ENCODE measurements around the gene KSR2.
A peak's percentile ranks its signal among the peaks of the same experiment; 100 is the strongest.
"Not testable (repeated sequence)": the region's sequence is repeated elsewhere in the genome, so short reads cannot be mapped to it uniquely, and the experiment has no call there.

Gene KSR2

DNA sequence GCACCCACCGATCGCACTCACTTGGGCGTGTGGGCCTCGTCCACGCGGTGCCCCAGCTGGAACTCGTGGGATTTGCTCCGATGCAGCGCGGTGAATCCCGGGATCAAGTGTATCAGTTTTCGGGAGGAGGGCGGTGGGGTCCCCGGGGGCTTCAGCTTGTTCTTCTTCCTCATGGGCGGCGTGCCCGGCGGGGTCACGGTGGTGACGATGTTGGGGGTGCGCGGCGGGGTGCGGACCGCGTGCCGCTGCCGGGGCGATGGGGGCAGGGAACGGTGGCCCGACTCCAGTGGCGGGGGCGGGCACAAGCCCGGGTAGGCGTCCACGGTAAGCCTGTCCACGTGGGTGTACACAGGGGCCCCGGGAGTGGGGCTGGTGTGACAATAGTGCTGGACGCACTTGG lies 207.8 kb downstream of the KSR2 start:
- Mint-ChIP-seq H3K36me3 (no peaks in the 10 kb centered on the region), H3K9me3 (peaks cover 8% of the 10 kb centered on the region), H3K27ac (no peak overlapping the region), H3K4me1 (no peaks in the 10 kb centered on the region), H3K4me3 (no peak overlapping the region), H3K27me3 (no peaks in the 10 kb centered on the region)
- peak; percentile 62 for ATAC-seq

DNA sequence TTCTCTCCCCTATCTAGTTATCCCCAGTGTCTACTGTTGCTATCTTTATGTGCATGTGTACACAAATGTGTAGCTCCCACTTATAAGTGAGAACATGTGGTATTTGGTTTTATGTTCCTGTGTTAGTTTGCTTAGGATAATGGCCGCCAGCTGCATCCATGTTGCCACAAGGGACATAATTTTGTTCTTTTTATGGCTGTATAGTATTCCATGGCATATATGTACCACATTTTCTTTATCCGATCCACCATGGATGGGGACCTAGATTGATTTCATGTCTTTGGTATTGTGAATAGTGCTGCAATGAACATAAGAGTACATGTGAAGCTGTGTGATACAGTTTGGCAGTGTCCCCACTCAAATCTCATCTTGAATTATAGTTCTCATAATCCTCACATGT lies 218.1 kb downstream of the KSR2 start:
- peaks cover 10% of the 10 kb centered on the region for H3K9me3 Mint-ChIP-seq
- H3K4me3 Mint-ChIP-seq, result no peak overlapping the region
- no peak overlapping the region for H3K27ac Mint-ChIP-seq
- no peaks in the 10 kb centered on the region for H3K4me1 Mint-ChIP-seq
- no peaks in the 10 kb centered on the region for H3K36me3 Mint-ChIP-seq
- ATAC-seq, result no peak
- H3K27me3 Mint-ChIP-seq, result no peaks in the 10 kb centered on the region

- Mint-ChIP-seq H3K9me3 (peaks cover 11% of the 10 kb centered on the region), H3K36me3 (no peaks in the 10 kb centered on the region), H3K4me3 (no peak overlapping the region), H3K27me3 (no peaks in the 10 kb centered on the region), H3K4me1 (no peaks in the 10 kb centered on the region), H3K27ac (no peak overlapping the region)
- no peak for ATAC-seq
Observed at GRCh38 chr12:117749431-117749830, 219.4 kb downstream of the KSR2 start.

DNA sequence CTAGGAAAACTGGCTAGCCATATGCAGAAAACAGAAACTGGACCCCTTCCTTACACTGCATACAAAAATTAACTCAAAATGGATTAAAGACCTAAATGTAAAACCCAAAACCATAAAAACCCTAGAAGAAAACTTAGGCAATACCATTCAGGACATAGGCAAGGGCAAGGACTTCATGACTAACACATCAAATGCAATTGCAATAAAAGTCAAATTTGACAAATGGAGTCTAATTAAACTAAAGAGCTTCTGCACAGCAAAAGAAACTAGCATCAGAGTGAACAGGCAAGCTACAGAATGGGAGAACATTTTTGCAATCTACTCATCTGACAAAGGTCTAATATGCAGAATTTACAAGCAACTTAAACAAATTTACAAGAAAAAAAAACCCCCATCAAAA lies 222.4 kb downstream of the KSR2 start:
- not testable (repeated sequence) for H3K36me3 Mint-ChIP-seq, ATAC-seq, H3K4me3 Mint-ChIP-seq, H3K27me3 Mint-ChIP-seq, H3K27ac Mint-ChIP-seq, H3K4me1 Mint-ChIP-seq
- H3K9me3 Mint-ChIP-seq, result peaks cover 11% of the 10 kb centered on the region

DNA sequence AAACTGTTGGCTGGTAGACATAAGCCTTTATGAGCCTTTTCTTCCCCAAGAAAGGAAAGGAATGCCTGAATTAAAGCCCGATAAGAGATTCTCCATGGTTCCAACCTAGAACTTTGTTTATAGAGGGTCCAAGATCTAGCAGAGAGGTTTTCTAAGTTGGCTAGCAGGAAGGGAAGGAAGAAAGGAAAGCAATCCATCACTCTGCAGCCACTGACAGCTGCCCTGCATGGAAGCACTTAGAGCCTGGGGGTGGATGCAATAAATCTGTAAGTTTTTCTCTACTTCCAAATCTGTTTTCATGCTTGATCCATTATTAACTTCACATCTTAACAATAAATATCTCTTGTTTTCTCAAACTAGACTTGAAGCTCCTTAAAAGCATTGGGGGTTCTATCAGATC lies 224.4 kb downstream of the KSR2 start:
- Mint-ChIP-seq H3K9me3 (peaks cover 8% of the 10 kb centered on the region), H3K36me3 (no peaks in the 10 kb centered on the region), H3K27me3 (peaks cover 6% of the 10 kb centered on the region), H3K27ac (no peak overlapping the region), H3K4me1 (no peaks in the 10 kb centered on the region), H3K4me3 (no peak overlapping the region)
- no peak for ATAC-seq

GRCh38 chr12:117743761-117744160 lies 225.0 kb downstream of the KSR2 start:
- no peak for ATAC-seq
- Mint-ChIP-seq H3K36me3 (no peaks in the 10 kb centered on the region), H3K27me3 (peaks cover 6% of the 10 kb centered on the region)

DNA sequence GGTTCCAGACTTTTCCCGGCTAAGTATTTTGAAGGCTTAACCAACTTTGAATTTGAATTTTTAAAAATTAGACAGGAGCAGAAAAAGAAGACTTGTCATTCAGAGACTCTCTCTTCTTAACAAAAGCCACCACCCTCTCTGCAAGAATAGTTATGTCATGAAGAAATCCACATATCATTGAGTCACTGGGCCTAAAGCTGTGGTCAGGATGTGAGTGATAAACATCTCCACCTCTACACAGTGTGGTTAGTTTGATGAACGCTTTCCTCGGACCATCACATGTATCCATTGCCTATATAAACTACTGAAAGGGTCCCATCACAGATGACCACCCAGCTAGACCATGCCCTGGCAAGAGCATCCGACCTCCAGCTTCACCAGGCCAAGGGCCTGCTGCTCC lies 226.1 kb downstream of the KSR2 start:
- Mint-ChIP-seq H3K36me3 (no peaks in the 10 kb centered on the region), H3K27me3 (peaks cover 6% of the 10 kb centered on the region), H3K9me3 (peaks cover 6% of the 10 kb centered on the region), H3K4me3 (no peak overlapping the region), H3K4me1 (no peaks in the 10 kb centered on the region), H3K27ac (no peak overlapping the region)
- ATAC-seq, result no peak

More at GRCh38 chr12:117743761-117744160, 225.0 kb downstream of the KSR2 start:
- H3K4me1 Mint-ChIP-seq, result no peaks in the 10 kb centered on the region
- peaks cover 8% of the 10 kb centered on the region for H3K9me3 Mint-ChIP-seq
- no peak overlapping the region for H3K27ac Mint-ChIP-seq
- H3K4me3 Mint-ChIP-seq, result no peak overlapping the region

DNA sequence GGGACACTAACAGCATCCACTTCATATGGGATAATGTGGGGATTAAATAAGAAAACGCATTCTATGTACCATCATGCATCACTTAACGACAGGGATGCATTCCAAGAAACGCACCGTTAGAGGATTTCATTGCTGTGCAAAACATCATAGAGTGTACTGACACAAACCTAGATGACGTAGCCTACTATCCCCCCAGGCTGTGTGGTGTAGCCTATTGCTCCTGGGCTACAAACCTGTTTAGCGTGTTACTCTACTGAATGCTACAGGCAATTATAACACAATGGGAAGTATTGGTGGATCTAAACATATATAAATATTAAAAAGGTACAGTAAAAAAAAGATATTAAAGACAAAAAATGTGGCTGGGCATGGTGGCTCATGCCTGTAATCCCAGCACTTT lies 230.6 kb downstream of the KSR2 start:
- Mint-ChIP-seq H3K27me3 (no peaks in the 10 kb centered on the region), H3K4me1 (no peaks in the 10 kb centered on the region), H3K9me3 (no peaks in the 10 kb centered on the region), H3K36me3 (no peaks in the 10 kb centered on the region), H3K4me3 (no peak overlapping the region), H3K27ac (no peak overlapping the region)
- ATAC-seq, result no peak

GRCh38 chr12:117733549-117733805 lies 235.3 kb downstream of the KSR2 start:
- Mint-ChIP-seq H3K4me1 (no peaks in the 10 kb centered on the region), H3K27me3 (no peaks in the 10 kb centered on the region), H3K27ac (no peak overlapping the region), H3K4me3 (no peak overlapping the region), H3K9me3 (peaks cover 3% of the 10 kb centered on the region), H3K36me3 (no peaks in the 10 kb centered on the region)
- no peak for ATAC-seq

DNA sequence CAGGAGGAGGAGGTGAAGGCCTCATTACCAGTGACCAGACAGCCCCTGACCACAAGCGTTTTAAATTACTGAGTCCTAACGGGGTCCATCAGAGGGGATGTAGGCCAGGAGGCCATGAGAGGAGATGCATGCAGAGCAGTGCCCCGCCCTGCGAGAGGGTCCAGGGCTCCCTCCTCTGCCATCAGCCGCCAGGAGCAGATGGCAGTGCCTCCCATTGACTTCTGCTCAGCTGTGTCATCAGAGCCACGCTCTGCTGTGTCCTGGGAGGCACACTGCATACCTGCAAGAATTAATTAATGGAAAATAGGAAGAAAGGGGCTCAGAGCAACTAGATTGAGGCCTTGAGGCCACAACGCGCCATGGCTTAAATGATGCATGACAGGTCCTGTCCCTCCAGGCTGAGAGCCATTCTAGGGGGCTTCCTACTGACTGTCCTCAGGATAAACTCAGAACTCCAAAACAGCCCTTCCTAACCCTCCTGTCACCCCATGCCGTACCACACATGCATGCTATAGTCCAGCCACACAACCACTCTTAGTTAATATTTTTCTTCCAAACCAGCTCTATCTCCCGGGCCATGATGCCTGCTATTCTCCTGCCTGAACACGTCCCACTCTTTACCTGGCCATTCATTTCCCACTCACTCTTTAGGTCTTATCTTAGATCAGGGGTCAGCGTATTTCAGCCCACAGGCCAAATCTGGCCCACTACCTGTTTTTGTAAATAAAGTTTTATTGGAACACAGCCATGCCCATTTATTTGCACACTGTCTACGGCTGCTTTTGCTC lies 235.8 kb downstream of the KSR2 start:
- Mint-ChIP-seq H3K4me1 (no peaks in the 10 kb centered on the region), H3K27ac (no peak overlapping the region), H3K9me3 (peaks cover 3% of the 10 kb centered on the region), H3K27me3 (no peaks in the 10 kb centered on the region), H3K4me3 (no peak overlapping the region), H3K36me3 (no peaks in the 10 kb centered on the region)
- no peak for ATAC-seq

GRCh38 chr12:117731131-117731530 lies 237.7 kb downstream of the KSR2 start:
- not testable (repeated sequence) for H3K36me3 Mint-ChIP-seq, ATAC-seq, H3K9me3 Mint-ChIP-seq, H3K4me3 Mint-ChIP-seq, H3K27ac Mint-ChIP-seq, H3K27me3 Mint-ChIP-seq, H3K4me1 Mint-ChIP-seq

GRCh38 chr12:117727301-117727700 lies 241.5 kb downstream of the KSR2 start:
- no peaks in the 10 kb centered on the region for H3K4me1 Mint-ChIP-seq
- no peaks in the 10 kb centered on the region for H3K27me3 Mint-ChIP-seq
- no peak for ATAC-seq
- H3K4me3 Mint-ChIP-seq, result no peak overlapping the region
- H3K36me3 Mint-ChIP-seq, result no peaks in the 10 kb centered on the region
- H3K9me3 Mint-ChIP-seq, result peaks cover 6% of the 10 kb centered on the region
- H3K27ac Mint-ChIP-seq, result no peak overlapping the region

DNA sequence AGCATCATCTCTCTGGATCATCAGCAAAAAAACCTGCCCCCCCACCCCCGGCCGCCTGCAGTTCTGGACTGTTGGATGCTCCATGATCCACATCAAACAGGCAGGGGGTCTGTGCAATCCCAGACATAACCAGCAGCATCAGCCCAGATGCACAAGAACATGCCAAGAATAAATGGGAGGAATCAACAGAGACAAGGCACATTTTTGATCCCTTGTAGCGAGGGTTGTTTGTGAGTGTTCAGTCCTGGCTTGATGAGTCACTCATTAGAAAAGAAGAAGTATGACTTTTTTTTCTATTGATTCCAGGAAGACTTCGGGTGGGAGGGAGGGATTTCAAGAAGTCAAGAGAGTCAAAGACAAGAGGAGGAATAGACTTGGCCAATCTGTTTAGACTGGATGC lies 244.2 kb downstream of the KSR2 start:
- no peak overlapping the region for H3K4me3 Mint-ChIP-seq
- no peaks in the 10 kb centered on the region for H3K36me3 Mint-ChIP-seq
- no peak for ATAC-seq
- H3K4me1 Mint-ChIP-seq, result no peaks in the 10 kb centered on the region
- H3K27ac Mint-ChIP-seq, result no peak overlapping the region
- H3K27me3 Mint-ChIP-seq, result peaks cover 9% of the 10 kb centered on the region
- peaks cover 3% of the 10 kb centered on the region for H3K9me3 Mint-ChIP-seq

DNA sequence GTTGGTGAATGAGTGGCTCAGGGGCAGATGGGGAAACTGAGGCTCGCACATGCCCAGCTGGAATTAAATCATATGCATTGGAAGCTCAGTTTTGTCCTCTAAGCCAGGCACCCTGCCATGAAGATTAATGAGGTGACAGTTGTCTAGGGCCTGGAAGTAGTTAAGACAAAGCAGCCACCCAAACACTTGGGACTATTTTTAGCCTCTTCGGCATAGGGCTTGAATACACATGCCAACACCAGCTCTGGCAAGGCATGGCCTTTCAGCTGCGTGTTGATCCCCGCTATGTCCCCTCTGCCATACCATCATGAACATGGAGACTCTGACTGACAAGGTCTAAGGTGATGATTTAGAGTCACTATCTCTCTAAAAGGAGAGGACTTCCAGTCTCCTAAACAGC lies 250.2 kb downstream of the KSR2 start:
- peaks cover 9% of the 10 kb centered on the region for H3K27me3 Mint-ChIP-seq
- H3K4me3 Mint-ChIP-seq, result no peak overlapping the region
- ATAC-seq, result no peak
- peaks cover 2% of the 10 kb centered on the region for H3K9me3 Mint-ChIP-seq
- H3K27ac Mint-ChIP-seq, result no peak overlapping the region
- H3K36me3 Mint-ChIP-seq, result no peaks in the 10 kb centered on the region
- H3K4me1 Mint-ChIP-seq, result no peaks in the 10 kb centered on the region

- no peak overlapping the region for H3K4me3 Mint-ChIP-seq
Observed at GRCh38 chr12:117718141-117718540, 250.6 kb downstream of the KSR2 start.

DNA sequence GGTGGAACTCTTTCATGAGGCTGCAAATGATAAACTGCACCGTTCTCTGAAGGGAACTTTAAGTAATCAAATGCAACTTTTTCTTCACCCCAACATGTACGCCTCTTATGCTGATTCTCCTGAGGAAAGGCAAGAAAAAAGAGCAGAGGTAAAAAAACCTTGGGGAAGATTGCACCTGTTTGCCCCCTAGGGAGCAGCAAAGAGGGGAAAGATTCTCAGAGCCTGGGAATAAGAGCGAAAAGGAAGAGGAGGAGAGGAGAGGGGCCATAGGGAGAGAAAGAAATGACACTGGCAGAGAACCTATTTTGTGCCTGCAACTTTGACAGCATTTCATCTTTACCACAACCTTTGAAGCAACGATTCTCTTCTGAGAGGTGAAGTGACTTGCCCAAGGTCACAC lies 254.6 kb downstream of the KSR2 start:
- Mint-ChIP-seq H3K36me3 (no peaks in the 10 kb centered on the region), H3K27me3 (no peaks in the 10 kb centered on the region), H3K27ac (no peak overlapping the region), H3K4me3 (no peak overlapping the region), H3K9me3 (peaks cover 5% of the 10 kb centered on the region), H3K4me1 (no peaks in the 10 kb centered on the region)
- ATAC-seq, result no peak

More at GRCh38 chr12:117718141-117718540, 250.6 kb downstream of the KSR2 start:
- Mint-ChIP-seq H3K27ac (no peak overlapping the region), H3K4me1 (no peaks in the 10 kb centered on the region), H3K27me3 (peaks cover 9% of the 10 kb centered on the region), H3K36me3 (no peaks in the 10 kb centered on the region), H3K9me3 (peaks cover 2% of the 10 kb centered on the region)
- no peak for ATAC-seq

GRCh38 chr12:117710121-117710520 lies 258.7 kb downstream of the KSR2 start:
- H3K9me3 Mint-ChIP-seq, result peaks cover 3% of the 10 kb centered on the region
- no peak for ATAC-seq
- H3K36me3 Mint-ChIP-seq, result no peaks in the 10 kb centered on the region
- H3K27ac Mint-ChIP-seq, result no peak overlapping the region
- no peaks in the 10 kb centered on the region for H3K4me1 Mint-ChIP-seq
- no peaks in the 10 kb centered on the region for H3K27me3 Mint-ChIP-seq
- H3K4me3 Mint-ChIP-seq, result no peak overlapping the region

Measured in stimulated activated memory B cell treated with anti-CD40 and anti-IgM and Interleukin-4, amounts not matched to agents 10 μg/mL and 1 μg/mL and 100 μg/mL, for 72 hours (primary cell).